ENCODE measurements around the gene ANXA3.

- TF ChIP-seq CTCF (IDR thresholded peaks at IDR 0.05) (no peak), EP300 (IDR thresholded peaks at IDR 0.05; ENCODE audit: low read depth) (no peak), POLR2A (IDR thresholded peaks at IDR 0.05) (no peak)
These were observed 59.6 kb downstream of the ANXA3 start for GRCh38 chr4:78611215-78611558.

Data from transverse colon (tissue), 3 donors.